Colon (tissue), 2 donors: Measurements from ENCODE around the gene SEPTIN3.

Experiments used
- FAIRE-seq: peaks from 2 replicates; lab custom pipeline; 2012; peaks lifted over from hg19 to GRCh38; lab: Jason Lieb, UNC
- donor health status: control.
- donor health status: control.

SEPTIN3 gene

GRCh38 chr22:41976961-41977566 is 7.8 kb downstream of the SEPTIN3 start:
- no peak for FAIRE-seq

GRCh38 chr22:41978732-41979131 is 9.5 kb downstream of the SEPTIN3 start:
- FAIRE-seq = no peak

- no peak for FAIRE-seq
Measured at GRCh38 chr22:41979423-41980250, 10.4 kb downstream of the SEPTIN3 start.

GRCh38 chr22:41982865-41983264 is 13.6 kb downstream of the SEPTIN3 start:
- FAIRE-seq = no peak

GRCh38 chr22:41983513-41984405 is 14.5 kb downstream of the SEPTIN3 start:
- FAIRE-seq = no peak

- no peak for FAIRE-seq
Measured at GRCh38 chr22:41987276-41987675, 18.0 kb downstream of the SEPTIN3 start.

- FAIRE-seq = no peak
Measured at GRCh38 chr22:41989246-41989645, 20.0 kb downstream of the SEPTIN3 start.

GRCh38 chr22:41991111-41991510 is 21.9 kb downstream of the SEPTIN3 start:
- no peak for FAIRE-seq

GRCh38 chr22:41992496-41992895 is 23.3 kb downstream of the SEPTIN3 start:
- FAIRE-seq = no peak

- FAIRE-seq = no peak
Measured at GRCh38 chr22:41995211-41995610, 26.0 kb downstream of the SEPTIN3 start.

GRCh38 chr22:41996826-41997225 is 27.6 kb downstream of the SEPTIN3 start:
- no peak for FAIRE-seq

GRCh38 chr22:41998361-41999261 is 29.4 kb downstream of the SEPTIN3 start, which contains the start of gene WBP2NL:
Gene WBP2NL, plus strand, starts transcription at chr22:41998788. Its CDS starts 31 bp downstream, at chr22:41998819.
- FAIRE-seq = no peak

- FAIRE-seq = no peak
Measured at GRCh38 chr22:42000466-42000865, 31.2 kb downstream of the SEPTIN3 start.

GRCh38 chr22:42001121-42001520 is 31.9 kb downstream of the SEPTIN3 start:
- no peak for FAIRE-seq

GRCh38 chr22:42001706-42002105 is 32.5 kb downstream of the SEPTIN3 start:
- no peak for FAIRE-seq

- FAIRE-seq = no peak
Measured at GRCh38 chr22:42007922-42008321, 38.7 kb downstream of the SEPTIN3 start.

GRCh38 chr22:42010778-42011177 is 41.5 kb downstream of the SEPTIN3 start:
- no peak for FAIRE-seq

- no peak for FAIRE-seq
Measured at GRCh38 chr22:42013385-42013784, 44.1 kb downstream of the SEPTIN3 start.

GRCh38 chr22:42016111-42016510 is 46.9 kb downstream of the SEPTIN3 start:
- FAIRE-seq = no peak

- no peak for FAIRE-seq
Measured at GRCh38 chr22:42018224-42018623, 49.0 kb downstream of the SEPTIN3 start.
